Head of caudate nucleus (tissue), 42 donors: ENCODE measurements around the gene OTOP3.

Experiments used
- DNase-seq, 42 donors: peaks; one replicate each; pipeline versions ENCODE4 v3.0.0 to v3.0.0-alpha.2; 2020 to 2021; ENCODE audit warnings: mixed read lengths in 7 of 42
- intact Hi-C: fragments of 100-400 bp; cut with DNase I; formaldehyde crosslinking; loops from one replicate; pipeline ENCODE4 v1.15.0; 2022

OTOP3 gene

GRCh38 chr17:74935048-74935447 is 650 bp upstream of the OTOP3 start:
- DNase-seq: no peak
- intact Hi-C loops: no loop called here

GRCh38 chr17:74936470-74936799 is 737 bp downstream of the OTOP3 start:
- DNase-seq: no peak
- intact Hi-C loops: no loop called here

- no peak for DNase-seq
- intact Hi-C loops: no loop called here
These were observed 1.7 kb downstream of the OTOP3 start for GRCh38 chr17:74937064-74938051.

- no peak for DNase-seq
- intact Hi-C loops: no loop called here
These were observed 2.7 kb downstream of the OTOP3 start for GRCh38 chr17:74938194-74938950.

GRCh38 chr17:74939534-74939933 is 3.8 kb downstream of the OTOP3 start:
- DNase-seq: no peak
- intact Hi-C loops: no loop called here

- intact Hi-C loops: no loop called here
- no peak for DNase-seq
These were observed 5.5 kb downstream of the OTOP3 start for GRCh38 chr17:74941128-74941725.

- intact Hi-C loops: no loop called here
- no peak for DNase-seq
These were observed 8.3 kb downstream of the OTOP3 start for GRCh38 chr17:74943808-74944522.

GRCh38 chr17:74945543-74945942 is 9.8 kb downstream of the OTOP3 start:
- intact Hi-C loops: no loop called here
- no peak for DNase-seq

GRCh38 chr17:74946641-74947040 is 10.9 kb downstream of the OTOP3 start:
- no peak for DNase-seq
- intact Hi-C loops: no loop called here

GRCh38 chr17:74947041-74947754 is 11.5 kb downstream of the OTOP3 start:
- intact Hi-C loops: no loop called here
- DNase-seq: no peak

GRCh38 chr17:74949455-74950115 is 13.9 kb downstream of the OTOP3 start:
- intact Hi-C loops: no loop called here
- no peak for DNase-seq

GRCh38 chr17:74950207-74950606 is 14.5 kb downstream of the OTOP3 start:
- intact Hi-C loops: no loop called here
- no peak for DNase-seq

- intact Hi-C loops: no loop called here
- DNase-seq: no peak
These were observed 15.4 kb downstream of the OTOP3 start for GRCh38 chr17:74951065-74951464.

- intact Hi-C loops: no loop called here
- DNase-seq: no peak
These were observed 16.2 kb downstream of the OTOP3 start for GRCh38 chr17:74951680-74952421.

- DNase-seq: no peak
- intact Hi-C loops: no loop called here
These were observed 16.9 kb downstream of the OTOP3 start for GRCh38 chr17:74952431-74953133.

GRCh38 chr17:74953134-74953687 is 17.5 kb downstream of the OTOP3 start:
- intact Hi-C loops: no loop called here
- DNase-seq: no peak

GRCh38 chr17:74954115-74954514 is 18.4 kb downstream of the OTOP3 start:
- intact Hi-C loops: no loop called here
- DNase-seq: no peak
